Duodenal mucosa (tissue), 2 donors: ENCODE data around the gene TSC22D4.
"Not testable (repeated sequence)": the region's sequence is repeated elsewhere in the genome, so short reads cannot be mapped to it uniquely, and the experiment has no call there.

Experiments
- H3K27ac ChIP-seq: one replicate; pipeline ENCODE4 v1.7.0; 2013; ENCODE audit warnings: low read depth, low read length
- H3K27me3 ChIP-seq, 2 donors: one replicate each; pipeline ENCODE4 v1.7.0; 2013; ENCODE audit warnings: low read length in 2 of 2, control low read depth in 1 of 2; ENCODE audit not compliant: insufficient read depth in 2 of 2, control insufficient read depth in 1 of 2
- H3K36me3 ChIP-seq, 2 donors: one replicate each; pipeline ENCODE4 v1.7.0; 2013; ENCODE audit warnings: low read length in 2 of 2, control low read depth in 1 of 2; ENCODE audit not compliant: insufficient read depth in 2 of 2, control insufficient read depth in 1 of 2
- H3K4me1 ChIP-seq, 2 donors: one replicate each; pipeline ENCODE4 v1.7.0; 2013; ENCODE audit warnings: low read length in 2 of 2, control low read depth in 1 of 2; ENCODE audit not compliant: insufficient read depth in 2 of 2, control insufficient read depth in 1 of 2
- H3K4me3 ChIP-seq, 2 donors: one replicate each; pipeline ENCODE4 v1.7.0; 2013; ENCODE audit warnings: low read length in 2 of 2, low read depth in 1 of 2
- H3K9ac ChIP-seq, 2 donors: one replicate each; pipeline ENCODE4 v1.7.0; 2013; ENCODE audit warnings: low read length in 2 of 2, low read depth in 1 of 2
- H3K9me3 ChIP-seq, 2 donors: one replicate each; pipeline ENCODE4 v1.7.0; 2013; ENCODE audit warnings: low read length in 2 of 2, control low read depth in 1 of 2; ENCODE audit not compliant: control insufficient read depth in 1 of 2

The TSC22D4 gene

DNA sequence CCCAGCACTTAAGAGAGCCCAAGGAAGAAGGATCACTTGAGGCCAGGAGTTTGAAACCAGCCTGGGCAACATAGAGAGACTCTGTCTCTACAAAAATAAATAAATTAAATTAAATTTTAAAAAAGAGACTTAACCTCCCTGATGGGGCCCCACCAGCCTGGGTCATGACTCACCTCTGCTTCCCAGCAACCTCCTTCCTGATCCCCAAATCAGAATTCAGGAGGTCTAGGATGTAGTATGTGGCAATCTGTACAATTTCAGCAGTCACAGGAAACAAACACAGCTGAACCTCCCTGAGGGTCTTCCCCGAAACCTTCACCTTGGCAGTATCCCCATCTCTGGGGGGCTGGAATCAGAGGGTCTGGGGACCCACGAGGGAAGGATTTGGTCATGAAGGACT, 33.0 kb downstream of the TSC22D4 start:
- Histone ChIP-seq H3K27me3 (no peaks in the 10 kb centered on the region), H3K9ac (no peak overlapping the region), H3K4me3 (no peak overlapping the region), H3K27ac (no peak overlapping the region), H3K36me3 (no peaks in the 10 kb centered on the region), H3K9me3 (no peaks in the 10 kb centered on the region), H3K4me1 (peaks cover 10 to 14% of the 10 kb centered on the region in 2 donors)

DNA sequence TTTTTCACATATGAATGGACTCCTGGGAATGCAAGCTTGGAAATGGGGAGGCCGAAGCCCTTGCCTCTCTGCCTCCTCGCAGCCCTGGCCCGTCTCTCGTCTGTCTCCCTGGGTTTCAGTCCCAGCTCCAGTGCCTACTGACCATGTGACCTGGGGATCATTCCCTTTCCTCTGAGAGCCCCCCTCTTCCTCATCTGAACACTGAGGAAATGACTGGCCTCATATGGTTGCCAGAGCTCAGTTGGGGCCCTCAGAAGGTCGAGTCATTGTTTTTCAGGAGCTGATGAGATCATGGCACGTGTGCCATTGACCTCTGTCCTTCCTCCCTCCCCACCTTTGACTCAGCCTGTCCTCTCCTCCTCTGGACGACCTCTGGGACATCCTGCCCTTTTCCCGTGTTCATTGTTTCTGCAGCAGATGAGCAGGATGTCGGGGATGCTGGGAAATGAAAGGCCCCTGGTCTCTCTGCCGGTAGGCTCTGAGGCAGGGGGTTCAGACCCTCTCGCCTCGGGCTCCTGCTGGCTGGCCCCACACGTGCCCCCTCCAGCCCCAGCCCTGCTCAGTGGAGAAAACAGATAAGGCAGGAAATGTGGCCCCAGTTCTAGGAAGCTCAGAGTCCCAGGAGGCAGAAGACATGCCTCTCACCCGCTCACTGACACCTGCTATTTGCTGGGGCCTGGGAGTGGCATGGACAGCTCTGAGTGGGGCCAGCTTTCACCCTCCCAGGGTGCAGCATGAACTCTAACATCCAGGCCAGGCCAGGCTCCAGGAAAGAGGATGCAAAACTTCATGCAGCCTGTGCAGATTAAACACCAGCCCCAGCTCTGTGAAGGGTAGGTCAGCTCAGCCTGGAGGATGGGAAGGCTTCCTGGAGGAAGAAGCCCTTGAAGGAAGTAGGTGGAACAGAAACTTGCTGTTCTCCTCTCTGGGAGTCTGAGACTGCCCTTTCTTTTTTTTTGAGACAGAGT, 34.4 kb downstream of the TSC22D4 start:
- Histone ChIP-seq H3K9me3 (no peaks in the 10 kb centered on the region), H3K27me3 (no peaks in the 10 kb centered on the region), H3K4me3 (no peak overlapping the region), H3K27ac (no peak overlapping the region), H3K36me3 (no peaks in the 10 kb centered on the region), H3K4me1 (peaks cover 10 to 11% of the 10 kb centered on the region in 2 donors), H3K9ac (no peak overlapping the region)

DNA sequence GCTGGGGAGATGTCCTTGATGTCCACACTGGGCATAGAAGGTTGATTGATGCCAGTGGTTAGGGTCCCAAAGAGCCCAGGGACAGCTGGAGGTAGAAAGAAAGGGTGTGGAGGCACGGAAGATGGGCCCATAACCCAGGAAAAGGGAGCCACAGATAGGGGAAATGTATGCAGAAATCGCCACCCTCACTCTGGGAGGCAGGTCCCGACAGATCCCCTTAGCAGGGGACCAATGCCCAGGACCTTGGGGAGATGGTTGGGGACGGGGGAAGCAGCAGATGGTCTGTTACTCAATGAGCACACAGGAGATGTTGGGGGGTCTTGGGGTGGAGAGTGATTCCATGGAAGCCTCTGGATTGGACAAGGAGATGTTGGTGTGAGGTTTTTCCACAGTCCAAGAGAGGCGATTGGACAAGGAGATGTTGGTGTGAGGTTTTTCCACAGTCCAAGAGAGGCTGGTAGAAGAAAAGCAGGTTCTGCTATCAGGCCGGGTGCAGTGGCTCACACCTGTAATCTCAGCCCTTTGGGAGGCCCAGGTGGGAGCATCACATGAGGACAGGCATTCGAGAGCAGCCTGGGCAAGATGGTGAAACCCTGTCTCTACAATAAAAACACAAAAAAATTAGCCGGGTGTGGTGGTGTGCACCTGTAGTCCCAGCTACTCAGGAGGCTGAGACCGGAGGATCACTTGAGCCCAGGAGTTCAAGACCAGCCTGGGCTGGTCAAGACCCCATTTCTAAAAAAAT, 35.7 kb downstream of the TSC22D4 start:
- no peaks in the 10 kb centered on the region for H3K9me3 ChIP-seq
- no peak overlapping the region for H3K4me3 ChIP-seq
- no peak overlapping the region for H3K9ac ChIP-seq
- H3K4me1 ChIP-seq, result peaks cover 10 to 11% of the 10 kb centered on the region in 2 donors
- H3K36me3 ChIP-seq, result no peaks in the 10 kb centered on the region
- no peak overlapping the region for H3K27ac ChIP-seq
- H3K27me3 ChIP-seq, result no peaks in the 10 kb centered on the region

DNA sequence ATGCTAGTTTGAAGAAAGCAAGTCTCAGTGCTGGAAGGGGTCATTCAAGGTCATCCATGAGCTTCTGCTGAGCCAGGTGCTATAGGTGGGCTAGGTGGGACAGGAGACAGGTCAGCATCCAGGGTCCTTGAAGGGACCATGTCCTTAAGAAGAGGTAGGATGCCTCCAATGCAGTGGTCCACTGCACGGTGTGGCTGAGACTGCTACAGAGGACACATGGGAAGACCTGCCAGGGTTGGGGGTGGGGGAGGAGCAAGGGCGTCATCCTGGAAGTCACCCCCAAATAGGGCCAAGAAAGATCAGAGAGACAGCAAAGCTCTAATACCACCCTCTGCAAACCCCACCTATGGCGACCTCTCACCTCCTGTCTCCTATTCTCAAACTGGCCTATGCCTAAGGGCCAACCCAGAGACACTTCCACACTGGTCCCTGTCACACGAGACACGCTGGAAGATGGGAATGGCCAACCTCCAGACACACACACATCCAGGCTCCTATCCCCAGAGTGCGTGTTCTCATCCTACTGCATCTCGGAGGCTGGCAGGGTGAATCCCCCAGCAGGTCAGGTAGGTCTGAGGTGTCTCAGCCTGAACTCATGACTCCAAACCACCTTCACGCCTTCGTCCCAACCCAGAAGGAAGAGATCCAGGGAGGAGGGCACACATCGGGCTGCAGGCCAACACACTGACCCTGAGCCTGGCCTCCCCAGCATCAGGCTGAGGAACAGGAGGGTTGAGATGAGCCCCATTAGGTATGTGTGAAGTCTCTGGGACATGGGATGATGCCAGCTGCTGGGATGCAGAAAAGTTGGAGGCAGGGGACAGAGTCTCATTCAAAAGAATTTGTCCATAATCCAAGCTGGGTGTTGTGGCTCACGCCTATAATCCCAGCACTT, 37.1 kb downstream of the TSC22D4 start:
- H3K9me3 ChIP-seq, result no peaks in the 10 kb centered on the region
- no peak overlapping the region for H3K27ac ChIP-seq
- H3K36me3 ChIP-seq, result no peaks in the 10 kb centered on the region
- peaks cover 10 to 11% of the 10 kb centered on the region in 2 donors for H3K4me1 ChIP-seq
- no peak overlapping the region for H3K4me3 ChIP-seq
- no peaks in the 10 kb centered on the region for H3K27me3 ChIP-seq
- H3K9ac ChIP-seq, result no peak overlapping the region

DNA sequence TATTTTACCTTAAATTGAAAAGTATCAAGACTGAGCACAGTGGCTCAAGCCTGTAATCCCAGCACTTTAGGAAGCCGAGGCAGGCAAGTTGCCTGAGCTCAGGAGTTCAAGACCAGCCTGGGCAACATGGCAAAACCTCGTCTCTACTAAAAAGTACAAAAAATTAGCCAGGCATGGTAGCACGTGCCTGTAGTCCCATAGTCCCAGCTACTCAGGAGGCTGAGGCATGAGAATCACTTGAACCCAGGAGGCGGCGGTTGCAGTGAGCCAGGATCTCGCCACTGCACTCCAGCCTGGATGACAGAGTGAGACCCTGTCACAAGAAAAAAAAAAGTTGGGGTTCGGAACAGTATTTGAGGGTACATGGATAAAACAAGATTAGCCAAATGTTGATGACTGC, 39.8 kb downstream of the TSC22D4 start:
- not testable (repeated sequence) for H3K4me3 ChIP-seq, H3K36me3 ChIP-seq, H3K27ac ChIP-seq, H3K27me3 ChIP-seq, H3K9ac ChIP-seq, H3K9me3 ChIP-seq
- H3K4me1 ChIP-seq, result peaks cover 11% of the 10 kb centered on the region in 2 donors

DNA sequence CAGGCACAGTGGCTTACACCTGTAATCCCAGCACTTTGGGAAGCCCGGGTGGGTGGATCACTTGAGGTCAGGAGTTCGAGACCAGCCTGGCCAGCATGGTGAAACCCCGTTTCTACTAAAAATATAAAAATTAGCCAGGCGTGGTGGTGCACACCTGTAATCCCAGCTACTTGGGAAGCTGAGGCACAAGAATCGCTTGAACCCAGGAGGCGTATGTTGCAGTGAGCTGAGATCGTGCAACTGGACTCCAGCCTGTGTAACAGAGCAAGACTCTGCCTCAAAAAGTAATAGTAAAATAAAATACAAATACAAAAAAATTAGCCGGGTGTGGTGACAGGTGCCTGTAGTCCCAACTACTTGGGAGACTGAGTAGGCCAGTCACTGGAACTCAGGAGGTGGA, 40.3 kb downstream of the TSC22D4 start:
- peaks cover 9 to 13% of the 10 kb centered on the region in 2 donors for H3K4me1 ChIP-seq
- peaks cover 4 to 11% of the 10 kb centered on the region in 2 donors for H3K36me3 ChIP-seq
- H3K27ac ChIP-seq, H3K4me3 ChIP-seq, H3K27me3 ChIP-seq, H3K9me3 ChIP-seq, H3K9ac ChIP-seq: not testable (repeated sequence)

DNA sequence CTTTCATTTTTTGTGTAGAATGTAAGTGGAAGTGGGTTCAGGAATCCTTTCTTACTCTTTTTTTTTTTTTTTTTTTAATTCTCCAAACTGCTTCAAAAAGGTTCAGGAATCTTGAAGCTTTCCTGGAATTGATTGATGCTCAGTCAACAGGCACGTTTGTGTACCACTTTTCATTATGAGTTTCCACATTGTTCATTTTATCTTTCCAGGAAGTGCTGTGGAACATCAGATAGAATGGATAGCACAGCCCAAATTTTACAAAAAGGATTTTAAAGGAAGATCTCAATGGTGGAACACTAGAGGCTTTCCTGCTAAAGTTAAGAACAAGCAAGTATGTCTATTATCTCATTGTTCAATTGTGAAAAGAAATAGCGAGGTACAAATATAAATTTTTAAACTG, 40.8 kb downstream of the TSC22D4 start:
- Histone ChIP-seq H3K27ac (no peak overlapping the region), H3K9me3 (no peaks in the 10 kb centered on the region), H3K27me3 (no peaks in the 10 kb centered on the region), H3K4me1 (peaks cover 9 to 17% of the 10 kb centered on the region in 2 donors), H3K9ac (no peak overlapping the region), H3K4me3 (no peak overlapping the region), H3K36me3 (peaks cover 10 to 17% of the 10 kb centered on the region in 2 donors)

DNA sequence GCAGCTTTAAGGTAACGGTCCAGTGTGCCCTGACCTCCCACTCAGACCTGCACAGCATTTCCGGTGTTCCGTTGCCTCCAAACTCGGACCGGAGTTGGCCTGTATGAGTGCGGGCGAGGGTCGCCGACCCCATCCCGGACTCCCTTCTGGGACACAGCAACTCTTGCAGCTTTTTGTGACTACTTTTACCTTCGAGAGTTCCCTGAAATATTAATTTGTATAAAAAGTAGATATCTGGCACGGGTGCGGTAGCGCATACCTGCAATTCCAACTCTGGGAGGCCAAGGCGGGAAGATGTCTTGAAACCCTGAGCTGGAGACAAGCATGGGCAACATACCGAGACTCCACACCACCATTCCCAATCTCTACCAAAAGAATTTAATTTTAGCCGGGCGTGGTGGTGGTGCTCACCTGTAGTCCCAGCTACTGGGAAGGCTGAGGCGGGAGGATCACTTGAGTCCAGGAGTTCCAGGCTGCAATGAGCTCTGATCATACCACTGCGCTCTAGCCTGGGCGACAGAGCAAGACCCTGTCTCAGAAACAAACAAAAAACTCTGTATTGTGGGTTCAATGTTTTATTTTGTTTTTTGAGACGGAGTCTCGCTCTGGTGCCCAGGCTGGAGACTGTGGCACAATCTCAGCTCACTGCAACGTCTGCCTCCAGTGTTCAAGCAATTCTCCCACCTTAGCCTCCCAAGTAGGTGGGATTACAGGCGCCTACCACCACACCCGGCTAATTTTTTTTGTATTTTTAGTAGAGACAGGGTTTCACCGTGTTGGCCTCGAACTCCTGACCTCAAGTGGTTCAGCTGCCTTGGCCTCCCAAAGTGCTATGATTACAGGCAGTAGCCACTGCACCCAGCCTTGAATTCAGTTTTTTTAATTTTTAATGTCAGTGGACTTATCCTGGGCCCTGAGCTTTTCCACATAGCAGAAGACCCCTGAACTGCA, 41.6 kb downstream of the TSC22D4 start:
- H3K4me3 ChIP-seq, result peak overlapping the region; percentile 76 to 87
- H3K36me3 ChIP-seq, result peaks cover 15 to 23% of the 10 kb centered on the region in 2 donors
- H3K27ac ChIP-seq, result no peak overlapping the region
- peak overlapping the region in 1 of 2 donors; percentile 83 for H3K9ac ChIP-seq
- H3K4me1 ChIP-seq, result peaks cover 13 to 18% of the 10 kb centered on the region in 2 donors
- no peaks in the 10 kb centered on the region for H3K9me3 ChIP-seq
- H3K27me3 ChIP-seq, result no peaks in the 10 kb centered on the region
